Astrocyte (in vitro differentiated cells and primary cell): ENCODE measurements around the gene DNASE1L2. TPM values are rescaled to one million over a fixed set of nuclear protein-coding genes. Genes with fewer than 3 reads are reported as not detected.
A peak's percentile ranks its signal among the peaks of the same experiment; 100 is the strongest.

ENCODE experiments used
- DNase-seq: peaks from one replicate; pipeline ENCODE4 v3.0.0-alpha.2; 2010; ENCODE audit warnings: low read depth
- FAIRE-seq: peaks from 2 replicates; lab custom pipeline; 2011; peaks lifted over from hg19 to GRCh38; lab: Jason Lieb, UNC
- H2AFZ ChIP-seq: 2 replicates; pipeline ENCODE4 v1.6.0; 2012; ENCODE audit warnings: low read depth, low read length, inconsistent platforms
- H3K27ac ChIP-seq: 2 replicates; pipeline ENCODE4 v1.5.1; 2011; ENCODE audit warnings: low read depth, low read length, inconsistent platforms
- H3K27me3 ChIP-seq: 2 replicates; pipeline ENCODE4 v1.6.0; 2011; ENCODE audit warnings: low read length, inconsistent platforms; ENCODE audit not compliant: insufficient read depth
- H3K36me3 ChIP-seq: 2 replicates; pipeline ENCODE4 v1.5.1; 2011; ENCODE audit warnings: low read length, inconsistent platforms; ENCODE audit not compliant: insufficient read depth
- H3K4me1 ChIP-seq: 2 replicates; pipeline ENCODE4 v1.5.1; 2011; ENCODE audit warnings: low read length, inconsistent platforms; ENCODE audit not compliant: insufficient read depth
- H3K4me2 ChIP-seq: 2 replicates; pipeline ENCODE4 v1.6.0; 2012; ENCODE audit warnings: low read length, inconsistent platforms
- H3K4me3 ChIP-seq: 2 replicates; pipeline ENCODE4 v1.5.1; 2011; ENCODE audit warnings: low read depth, mild to moderate bottlenecking, low read length, inconsistent platforms; ENCODE audit not compliant: insufficient read depth
- H3K79me2 ChIP-seq: 2 replicates; pipeline ENCODE4 v1.6.0; 2012; ENCODE audit warnings: mild to moderate bottlenecking, low read length, inconsistent platforms; ENCODE audit not compliant: insufficient read depth
- H3K9ac ChIP-seq: 2 replicates; pipeline ENCODE4 v1.6.0; 2012; ENCODE audit warnings: mild to moderate bottlenecking, low read length, inconsistent platforms
- H3K9me3 ChIP-seq: 2 replicates; pipeline ENCODE4 v1.5.1; 2012; ENCODE audit warnings: low read depth, mild to moderate bottlenecking, low read length, inconsistent platforms; ENCODE audit not compliant: insufficient read depth
- H4K20me1 ChIP-seq: 2 replicates; pipeline ENCODE4 v1.6.0; 2012; ENCODE audit warnings: low read length, inconsistent platforms; ENCODE audit not compliant: insufficient read depth
- H3K27ac Mint-ChIP-seq: one replicate; pipeline ENCODE4 v1.8.0; 2021; ENCODE audit warnings: mild to moderate bottlenecking, mixed read lengths; ENCODE audit not compliant: unreplicated experiment
- H3K27me3 Mint-ChIP-seq: one replicate; pipeline ENCODE4 v1.8.0; 2021; ENCODE audit warnings: low read depth, mixed read lengths; ENCODE audit not compliant: unreplicated experiment
- H3K36me3 Mint-ChIP-seq: one replicate; pipeline ENCODE4 v1.8.0; 2021; ENCODE audit warnings: low read depth, mixed read lengths; ENCODE audit not compliant: unreplicated experiment
- H3K4me1 Mint-ChIP-seq: one replicate; pipeline ENCODE4 v1.8.0; 2021; ENCODE audit warnings: low read depth, mixed read lengths; ENCODE audit not compliant: unreplicated experiment
- H3K4me3 Mint-ChIP-seq: one replicate; pipeline ENCODE4 v1.8.0; 2021; ENCODE audit warnings: mild to moderate bottlenecking, moderate library complexity, mixed read lengths; ENCODE audit not compliant: unreplicated experiment
- H3K9me3 Mint-ChIP-seq: one replicate; pipeline ENCODE4 v1.8.0; 2021; ENCODE audit warnings: mild to moderate bottlenecking, mixed read lengths; ENCODE audit not compliant: unreplicated experiment
- EZH2 ChIP-seq: IDR thresholded peaks from 2 replicates; pipeline ENCODE4 v1.6.1; 2012; ENCODE audit warnings: mild to moderate bottlenecking, low read length, inconsistent platforms; ENCODE audit not compliant: insufficient read depth
- total RNA-seq: library from RNA; stranded (reverse); gene quantifications from 2 replicates; pipeline ENCODE4 v1.2.1, GENCODE V29; 2021
- TF ChIP-seq, protein P1 (sequence below): IDR thresholded peaks from 2 replicates; pipeline ENCODE4 v1.5.1; 2011; ENCODE audit warnings: low read depth, mild to moderate bottlenecking, inconsistent platforms, low read length, moderate library complexity; ENCODE audit not compliant: insufficient read depth

The DNASE1L2 gene
- total RNA-seq, 1 donor from 2014 or later = 1.3 TPM

DNA sequence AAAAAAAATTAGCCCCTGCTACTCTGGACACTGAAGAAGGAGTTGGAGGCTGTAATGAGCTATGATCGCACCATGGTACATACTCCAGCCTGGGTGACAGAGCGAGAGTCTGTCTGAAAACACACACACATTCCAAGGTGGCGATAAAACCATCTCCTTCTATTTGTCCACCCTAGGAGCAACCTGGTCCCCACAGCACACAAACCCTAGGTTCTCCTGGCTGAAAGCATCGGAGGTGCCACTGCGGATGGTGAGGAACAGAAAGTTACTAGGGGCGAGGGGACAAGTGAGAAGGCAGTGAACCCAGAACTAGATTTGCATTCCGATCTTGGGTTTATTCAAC is 16.5 kb downstream of the DNASE1L2 start:
- Histone ChIP-seq H2AFZ (no peak overlapping the region), H3K9me3 (no peaks in the 10 kb centered on the region), H3K4me2 (no peak overlapping the region), H3K27me3 (no peaks in the 10 kb centered on the region), H3K27ac (peak overlapping the region; percentile 19), H3K9ac (no peak overlapping the region), H3K36me3 (peaks cover 41% of the 10 kb centered on the region), H4K20me1 (peaks cover 56% of the 10 kb centered on the region), H3K4me3 (no peak overlapping the region), H3K4me1 (peaks cover 7% of the 10 kb centered on the region), H3K79me2 (peaks cover 21% of the 10 kb centered on the region)
- no peak overlapping the region for H3K27ac Mint-ChIP-seq
- H3K4me1 Mint-ChIP-seq = peaks cover 9% of the 10 kb centered on the region
- no peak for DNase-seq
- H3K4me3 Mint-ChIP-seq = peak overlapping the region; percentile 64
- H3K36me3 Mint-ChIP-seq = peaks cover 15% of the 10 kb centered on the region
- TF ChIP-seq, protein P1, sequence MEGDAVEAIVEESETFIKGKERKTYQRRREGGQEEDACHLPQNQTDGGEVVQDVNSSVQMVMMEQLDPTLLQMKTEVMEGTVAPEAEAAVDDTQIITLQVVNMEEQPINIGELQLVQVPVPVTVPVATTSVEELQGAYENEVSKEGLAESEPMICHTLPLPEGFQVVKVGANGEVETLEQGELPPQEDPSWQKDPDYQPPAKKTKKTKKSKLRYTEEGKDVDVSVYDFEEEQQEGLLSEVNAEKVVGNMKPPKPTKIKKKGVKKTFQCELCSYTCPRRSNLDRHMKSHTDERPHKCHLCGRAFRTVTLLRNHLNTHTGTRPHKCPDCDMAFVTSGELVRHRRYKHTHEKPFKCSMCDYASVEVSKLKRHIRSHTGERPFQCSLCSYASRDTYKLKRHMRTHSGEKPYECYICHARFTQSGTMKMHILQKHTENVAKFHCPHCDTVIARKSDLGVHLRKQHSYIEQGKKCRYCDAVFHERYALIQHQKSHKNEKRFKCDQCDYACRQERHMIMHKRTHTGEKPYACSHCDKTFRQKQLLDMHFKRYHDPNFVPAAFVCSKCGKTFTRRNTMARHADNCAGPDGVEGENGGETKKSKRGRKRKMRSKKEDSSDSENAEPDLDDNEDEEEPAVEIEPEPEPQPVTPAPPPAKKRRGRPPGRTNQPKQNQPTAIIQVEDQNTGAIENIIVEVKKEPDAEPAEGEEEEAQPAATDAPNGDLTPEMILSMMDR = no peak
- TF ChIP-seq EZH2 = no peak
- no peak for FAIRE-seq
- no peaks in the 10 kb centered on the region for H3K9me3 Mint-ChIP-seq
- no peaks in the 10 kb centered on the region for H3K27me3 Mint-ChIP-seq

DNA sequence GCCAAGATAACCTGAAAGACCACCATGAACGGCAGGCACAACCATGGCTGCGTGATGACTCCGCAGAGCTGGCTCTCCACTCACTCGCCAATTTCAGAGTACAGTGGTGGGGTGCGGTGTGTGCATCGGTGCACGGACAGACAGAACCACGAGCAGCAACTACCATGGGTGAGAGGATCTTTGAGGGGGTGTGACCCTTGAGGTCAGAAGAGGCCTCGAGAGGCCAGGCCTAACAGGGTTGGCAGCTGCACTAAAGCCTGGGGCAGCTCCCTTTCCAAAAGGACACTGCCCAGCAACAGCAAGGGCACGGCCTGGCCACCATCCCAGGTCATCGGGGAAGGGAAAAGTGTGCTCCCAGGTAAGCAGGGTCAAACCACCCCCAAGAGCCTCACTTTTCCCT is 17.0 kb downstream of the DNASE1L2 start:
- Mint-ChIP-seq H3K4me1 (peaks cover 9% of the 10 kb centered on the region), H3K27me3 (no peaks in the 10 kb centered on the region), H3K9me3 (no peaks in the 10 kb centered on the region), H3K36me3 (peaks cover 15% of the 10 kb centered on the region), H3K4me3 (peak overlapping the region; percentile 64), H3K27ac (no peak overlapping the region)
- DNase-seq (no peak), FAIRE-seq (no peak)
- TF ChIP-seq, protein P1 = no peak
- TF ChIP-seq EZH2 = no peak
- Histone ChIP-seq H3K27me3 (no peaks in the 10 kb centered on the region), H3K4me2 (no peak overlapping the region), H2AFZ (no peak overlapping the region), H4K20me1 (peaks cover 61% of the 10 kb centered on the region), H3K4me3 (no peak overlapping the region), H3K27ac (no peak overlapping the region), H3K4me1 (peaks cover 7% of the 10 kb centered on the region), H3K9me3 (no peaks in the 10 kb centered on the region), H3K79me2 (peaks cover 25% of the 10 kb centered on the region), H3K9ac (no peak overlapping the region), H3K36me3 (peaks cover 45% of the 10 kb centered on the region)

DNA sequence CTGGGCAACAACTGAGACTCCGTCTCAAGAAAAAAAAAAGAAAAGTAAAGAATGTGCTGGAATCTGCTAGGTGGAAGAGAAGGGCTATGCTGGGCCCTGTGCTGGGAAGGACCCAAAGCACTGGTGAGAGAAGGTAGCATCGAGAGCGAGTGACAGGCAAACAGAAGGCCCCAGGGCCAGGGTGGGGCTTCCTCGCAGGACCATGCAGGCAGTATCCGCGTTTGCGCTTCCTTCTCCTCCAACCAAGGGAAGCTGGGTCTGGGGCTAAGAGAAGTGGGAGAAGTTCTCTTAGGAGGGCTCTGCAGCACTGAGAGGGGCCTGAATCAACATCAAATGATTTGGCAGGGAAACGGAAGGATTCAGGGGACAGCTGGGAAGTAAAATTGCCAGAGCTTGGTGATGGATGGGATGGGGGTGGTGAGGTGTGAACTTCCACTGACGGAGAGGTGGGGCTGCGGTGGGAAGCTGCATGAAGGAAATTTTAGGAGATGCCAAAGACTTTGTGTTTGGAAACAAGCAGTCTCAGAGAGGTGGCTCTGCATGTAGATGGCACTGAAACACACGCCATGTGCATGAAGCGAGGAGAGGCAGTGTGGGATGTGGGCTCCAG is 20.4 kb downstream of the DNASE1L2 start:
- Histone ChIP-seq H3K9ac (no peak overlapping the region), H3K4me3 (no peak overlapping the region), H3K36me3 (peaks cover 65% of the 10 kb centered on the region), H2AFZ (no peak overlapping the region), H3K27me3 (no peaks in the 10 kb centered on the region), H3K27ac (no peak overlapping the region), H4K20me1 (peaks cover 72% of the 10 kb centered on the region), H3K4me2 (no peak overlapping the region), H3K79me2 (peaks cover 51% of the 10 kb centered on the region), H3K4me1 (peaks cover 7% of the 10 kb centered on the region), H3K9me3 (no peaks in the 10 kb centered on the region)
- Mint-ChIP-seq H3K4me3 (no peak overlapping the region), H3K27ac (no peak overlapping the region), H3K36me3 (peaks cover 15% of the 10 kb centered on the region), H3K27me3 (no peaks in the 10 kb centered on the region), H3K9me3 (no peaks in the 10 kb centered on the region), H3K4me1 (peaks cover 9% of the 10 kb centered on the region)
- no peak for DNase-seq
- FAIRE-seq = no peak
- no peak for TF ChIP-seq EZH2
- TF ChIP-seq, protein P1 = no peak
